ENCODE results near the gene TRPM2.
A peak's percentile ranks its signal among the peaks of the same experiment; 100 is the strongest.

TRPM2 gene
- 3.4 to 9.4 reads per million in 2 donors for total RNA-seq

- no peak for DNase-seq
These were observed at the start of gene TRPM2 for GRCh38 chr21:44353191-44353970. Gene TRPM2, plus strand, starts transcription at chr21:44353621. Its CDS starts 80 bp downstream, at chr21:44353701.

GRCh38 chr21:44304011-44304616, 49.3 kb upstream of the TRPM2 start:
- DNase-seq, result no peak

GRCh38 chr21:44304877-44305293, 48.5 kb upstream of the TRPM2 start:
- peak; percentile 26 for DNase-seq

GRCh38 chr21:44305691-44306090, 47.7 kb upstream of the TRPM2 start:
- DNase-seq, result no peak

GRCh38 chr21:44306936-44307704, 46.3 kb upstream of the TRPM2 start:
- DNase-seq, result no peak

- no peak for DNase-seq
These were observed 42.6 kb upstream of the TRPM2 start for GRCh38 chr21:44310628-44311507.

- no peak for DNase-seq
These were observed 41.3 kb upstream of the TRPM2 start for GRCh38 chr21:44312089-44312488.

GRCh38 chr21:44312716-44313115, 40.7 kb upstream of the TRPM2 start:
- DNase-seq, result no peak

GRCh38 chr21:44313451-44313850, 40.0 kb upstream of the TRPM2 start:
- no peak for DNase-seq

- no peak for DNase-seq
These were observed 39.3 kb upstream of the TRPM2 start for GRCh38 chr21:44314128-44314527.

- no peak for DNase-seq
These were observed 38.9 kb upstream of the TRPM2 start for GRCh38 chr21:44314561-44314960.

- DNase-seq, result no peak
These were observed 37.7 kb upstream of the TRPM2 start for GRCh38 chr21:44315691-44316203.

GRCh38 chr21:44316277-44316900, 37.0 kb upstream of the TRPM2 start:
- DNase-seq, result no peak

GRCh38 chr21:44317241-44317782, 36.1 kb upstream of the TRPM2 start:
- no peak for DNase-seq

- no peak for DNase-seq
These were observed 35.5 kb upstream of the TRPM2 start for GRCh38 chr21:44317871-44318270.

- DNase-seq, result no peak
These were observed 34.7 kb upstream of the TRPM2 start for GRCh38 chr21:44318489-44319285.

- DNase-seq, result no peak
These were observed 33.9 kb upstream of the TRPM2 start for GRCh38 chr21:44319407-44320065.

- no peak for DNase-seq
These were observed 32.6 kb upstream of the TRPM2 start for GRCh38 chr21:44320847-44321246.

- DNase-seq, result no peak
These were observed 31.5 kb upstream of the TRPM2 start for GRCh38 chr21:44321846-44322450.

Data from T-helper 9 cell (primary cell).